Nephron (organoid): ENCODE results near the gene FZD8.

Experiments used
- H3K27ac Mint-ChIP-seq, 3 experiments: 2 replicates each; pipeline ENCODE4 v1.8.0; 2020; ENCODE audit warnings: mixed read lengths in 3 of 3, mild to moderate bottlenecking in 2 of 3, moderate library complexity in 1 of 3
- H3K27me3 Mint-ChIP-seq: 2 replicates; pipeline ENCODE4 v1.8.0; 2021; ENCODE audit warnings: low read depth, mild to moderate bottlenecking, moderate library complexity, mixed read lengths
- H3K36me3 Mint-ChIP-seq: 2 replicates; pipeline ENCODE4 v1.8.0; 2020; ENCODE audit warnings: low read depth, mixed read lengths
- H3K4me1 Mint-ChIP-seq: 2 replicates; pipeline ENCODE4 v1.8.0; 2020; ENCODE audit warnings: mixed read lengths
- H3K4me3 Mint-ChIP-seq, 3 experiments: 2 replicates each; pipeline ENCODE4 v1.8.0; 2020; ENCODE audit warnings: mild to moderate bottlenecking in 3 of 3, mixed read lengths in 3 of 3, moderate library complexity in 2 of 3
- H3K9me3 Mint-ChIP-seq: 2 replicates; pipeline ENCODE4 v1.8.0; 2020; ENCODE audit warnings: mixed read lengths
- TF ChIP-seq, protein P1 (sequence below), 3 experiments: fragments of 200-600 bp; sonication (generic); IDR thresholded peaks; one replicate each; pipeline ENCODE4 v1.5.0; 2021; ENCODE audit warnings: antibody characterized with exemption in 3 of 3; ENCODE audit not compliant: unreplicated experiment in 3 of 3

Gene FZD8

DNA sequence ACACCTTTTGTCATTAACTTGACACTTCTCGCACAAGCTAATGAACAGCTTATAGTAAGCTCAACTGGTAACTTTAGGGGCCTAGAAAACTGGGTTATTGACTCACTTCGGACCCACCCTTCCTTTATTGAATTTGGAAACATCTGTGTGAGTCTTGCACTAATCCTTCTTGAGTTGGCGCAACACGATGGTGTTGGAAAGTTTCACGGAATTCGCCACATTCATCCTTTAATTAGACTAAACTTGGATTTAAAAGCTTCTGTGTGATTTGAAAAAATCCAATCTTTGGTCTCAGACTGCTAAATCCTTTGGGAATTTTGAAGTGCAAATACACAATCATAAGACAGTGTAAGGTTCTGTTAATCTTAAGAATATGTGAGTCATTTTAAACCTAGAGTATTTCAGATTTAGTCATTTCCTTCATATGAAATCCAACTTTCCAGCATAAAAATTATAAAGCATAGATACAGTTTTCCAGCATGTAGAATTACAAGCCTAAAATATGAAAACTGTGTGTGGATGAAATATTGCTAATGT lies 15.1 kb downstream of the FZD8 start:
- Mint-ChIP-seq H3K27ac (no peak overlapping the region), H3K36me3 (no peaks in the 10 kb centered on the region), H3K4me1 (no peaks in the 10 kb centered on the region), H3K4me3 (no peak overlapping the region), H3K27me3 (no peaks in the 10 kb centered on the region), H3K9me3 (no peaks in the 10 kb centered on the region)
- TF ChIP-seq, protein P1, sequence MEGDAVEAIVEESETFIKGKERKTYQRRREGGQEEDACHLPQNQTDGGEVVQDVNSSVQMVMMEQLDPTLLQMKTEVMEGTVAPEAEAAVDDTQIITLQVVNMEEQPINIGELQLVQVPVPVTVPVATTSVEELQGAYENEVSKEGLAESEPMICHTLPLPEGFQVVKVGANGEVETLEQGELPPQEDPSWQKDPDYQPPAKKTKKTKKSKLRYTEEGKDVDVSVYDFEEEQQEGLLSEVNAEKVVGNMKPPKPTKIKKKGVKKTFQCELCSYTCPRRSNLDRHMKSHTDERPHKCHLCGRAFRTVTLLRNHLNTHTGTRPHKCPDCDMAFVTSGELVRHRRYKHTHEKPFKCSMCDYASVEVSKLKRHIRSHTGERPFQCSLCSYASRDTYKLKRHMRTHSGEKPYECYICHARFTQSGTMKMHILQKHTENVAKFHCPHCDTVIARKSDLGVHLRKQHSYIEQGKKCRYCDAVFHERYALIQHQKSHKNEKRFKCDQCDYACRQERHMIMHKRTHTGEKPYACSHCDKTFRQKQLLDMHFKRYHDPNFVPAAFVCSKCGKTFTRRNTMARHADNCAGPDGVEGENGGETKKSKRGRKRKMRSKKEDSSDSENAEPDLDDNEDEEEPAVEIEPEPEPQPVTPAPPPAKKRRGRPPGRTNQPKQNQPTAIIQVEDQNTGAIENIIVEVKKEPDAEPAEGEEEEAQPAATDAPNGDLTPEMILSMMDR (IDR thresholded peaks at IDR 0.05; ENCODE audit: unreplicated experiment in 3 of 3) = no peak

- Mint-ChIP-seq H3K9me3 (peaks cover 3% of the 10 kb centered on the region), H3K4me3 (no peak overlapping the region), H3K36me3 (no peaks in the 10 kb centered on the region)
Measured at GRCh38 chr10:35614312-35614711, 27.8 kb downstream of the FZD8 start.

GRCh38 chr10:35613597-35614226 lies 28.4 kb downstream of the FZD8 start:
- peaks cover 19% of the 10 kb centered on the region for H3K4me1 Mint-ChIP-seq
- H3K27ac Mint-ChIP-seq = no peak overlapping the region
- H3K9me3 Mint-ChIP-seq = peaks cover 3% of the 10 kb centered on the region
- peaks cover 11% of the 10 kb centered on the region for H3K27me3 Mint-ChIP-seq
- no peaks in the 10 kb centered on the region for H3K36me3 Mint-ChIP-seq
- TF ChIP-seq, protein P1 (IDR thresholded peaks at IDR 0.05; ENCODE audit: unreplicated experiment in 3 of 3) = peak in 2 of 3 experiments; percentile 30 to 36
- H3K4me3 Mint-ChIP-seq = no peak overlapping the region

More at GRCh38 chr10:35614312-35614711, 27.8 kb downstream of the FZD8 start:
- TF ChIP-seq, protein P1 (IDR thresholded peaks at IDR 0.05; ENCODE audit: unreplicated experiment in 3 of 3) = no peak
- Mint-ChIP-seq H3K27ac (no peak overlapping the region), H3K27me3 (peaks cover 11% of the 10 kb centered on the region), H3K4me1 (peaks cover 19% of the 10 kb centered on the region)

DNA sequence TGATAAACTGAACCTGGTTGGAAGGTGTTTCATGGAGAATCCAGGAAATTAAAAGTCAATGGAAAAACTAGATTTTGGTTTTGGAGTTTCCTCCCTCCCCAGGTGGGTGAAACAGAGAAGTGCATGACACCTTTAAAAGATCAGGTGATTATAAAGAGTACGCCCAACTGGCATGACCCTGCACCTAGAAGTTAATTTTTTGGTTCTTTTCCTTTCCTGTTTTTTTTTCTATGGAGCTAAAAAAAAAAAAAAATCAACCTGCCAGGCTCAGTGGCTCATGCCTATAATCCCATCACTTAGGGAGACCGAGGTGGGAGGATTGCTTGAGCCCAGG lies 29.0 kb downstream of the FZD8 start:
- no peaks in the 10 kb centered on the region for H3K36me3 Mint-ChIP-seq
- H3K4me1 Mint-ChIP-seq = peaks cover 19% of the 10 kb centered on the region
- TF ChIP-seq, protein P1 (IDR thresholded peaks at IDR 0.05; ENCODE audit: unreplicated experiment in 3 of 3) = no peak
- H3K27ac Mint-ChIP-seq = no peak overlapping the region
- H3K27me3 Mint-ChIP-seq = peaks cover 11% of the 10 kb centered on the region
- H3K9me3 Mint-ChIP-seq = peaks cover 3% of the 10 kb centered on the region
- H3K4me3 Mint-ChIP-seq = no peak overlapping the region

- Mint-ChIP-seq H3K36me3 (no peaks in the 10 kb centered on the region), H3K4me3 (no peak overlapping the region), H3K27me3 (peaks cover 11% of the 10 kb centered on the region), H3K27ac (no peak overlapping the region), H3K4me1 (peaks cover 19% of the 10 kb centered on the region), H3K9me3 (peaks cover 3% of the 10 kb centered on the region)
- TF ChIP-seq, protein P1 (IDR thresholded peaks at IDR 0.05; ENCODE audit: unreplicated experiment in 3 of 3) = no peak
Measured at GRCh38 chr10:35612385-35613106, 29.6 kb downstream of the FZD8 start.
